Adrenal gland (tissue), 12 donors: ENCODE data around the gene COASY. TPM values are rescaled to one million over a fixed set of nuclear protein-coding genes. Genes with fewer than 3 reads are reported as not detected.
"Not testable (repeated sequence)": the region's sequence is repeated elsewhere in the genome, so short reads cannot be mapped to it uniquely, and the experiment has no call there.

Experiments
- DNase-seq, 7 donors: peaks; one replicate each; pipeline ENCODE4 v3.0.0-alpha.2; 2019 to 2020
- H3K27ac ChIP-seq, 5 donors: fragments of 200-600 bp; sonication (generic) in 4 of 5; 1 replicate in 3 of 5; 2 replicates in 2 of 5; pipeline versions ENCODE4 v1.5.1 to v1.8.0; 2016 to 2020; ENCODE audit warnings: mild to moderate bottlenecking in 1 of 5
- H3K27me3 ChIP-seq: fragments of 200-600 bp; 2 replicates; pipeline ENCODE4 v1.8.0; 2021
- H3K36me3 ChIP-seq, 2 donors: fragments of 200-600 bp; replicated peaks in 1 of 2; 1 replicate in 1 of 2; 2 replicates in 1 of 2; pipeline versions ENCODE4 v1.5.1 to v1.8.0; 2018 to 2022
- H3K4me1 ChIP-seq, 2 donors: fragments of 200-600 bp; replicated peaks in 1 of 2; 1 replicate in 1 of 2; 2 replicates in 1 of 2; pipeline versions ENCODE4 v1.5.1 to v1.8.0; 2018 to 2021
- H3K4me3 ChIP-seq, 4 donors: fragments of 200-600 bp; sonication (generic) in 3 of 4; one replicate each; pipeline ENCODE4 v1.5.1; 2016 to 2018
- H3K9me3 ChIP-seq, 3 donors: fragments of 200-600 bp; sonication (generic) in 1 of 3; replicated peaks in 1 of 3; 1 replicate in 2 of 3; 2 replicates in 1 of 3; pipeline versions ENCODE4 v1.5.1 to v1.8.0; 2016 to 2021
- POLR2A ChIP-seq, 2 donors: fragments of 450-650 bp; IDR thresholded peaks; one replicate each; pipeline ENCODE4 v1.6.1; 2017; ENCODE audit warnings: antibody characterized with exemption in 2 of 2, mild to moderate bottlenecking in 2 of 2, moderate library complexity in 1 of 2
- WGBS, 4 donors: extraction: QIAGEN DNeasy Blood & Tissue Kit in 2 of 4; methylation state at CpG; one replicate each; pipeline versions ENCODE4 v1.1.5 to v1.1.7; 2013 to 2017; 5-methylcytosine and 5-hydroxymethylcytosine counted together
- intact Hi-C, 2 donors: fragments of 100-400 bp; cut with DNase I; formaldehyde crosslinking; loops; one replicate each; pipeline versions ENCODE4 v1.14.1 to v1.15.0; 2022 to 2023
- polyA plus RNA-seq, 3 donors: library from polyadenylated mRNA; stranded (reverse); fragments of 200-250 nt in 2 of 3; fragments of 350-450 nt in 1 of 3; fragmentation: Illumina TruSeq in 1 of 3; extraction: RNeasy Lipid Tissue Mini Kit (QIAGEN cat#74804) in 1 of 3; gene quantifications; one replicate each; pipeline ENCODE4 v1.2.3, GENCODE V29; 2013 to 2014
- total RNA-seq, 9 donors: library from RNA; depleted of rRNA in 4 of 9; stranded (reverse); fragments of >200 nt in 4 of 9; fragments of 120-200 nt in 1 of 9; fragmentation: NEBNext Ultra II Directional in 1 of 9; extraction: Animal tissue kit (Norgen Biotek cat#: 25700) in 1 of 9; gene quantifications; one replicate each; pipeline versions ENCODE4 v1.1.0 to v1.2.4, GENCODE V29; 2013 to 2023
- TF ChIP-seq, protein P1 (sequence below), 6 experiments: fragments of 450-650 bp in 4 of 6; fragments of 200-600 bp in 2 of 6; sonication (generic) in 1 of 6; IDR thresholded peaks; 1 replicate in 5 of 6; 2 replicates in 1 of 6; pipeline versions ENCODE4 v1.5.1 to v1.8.0; 2016 to 2021; ENCODE audit warnings: antibody characterized with exemption in 6 of 6, mild to moderate bottlenecking in 2 of 6, moderate library complexity in 1 of 6
- donor health status: healthy with polysubstance abuse.
- donor health status: Bipolar disorder and iron deficiency.
- donor health status: DM: yes; HTN: yes; CAD: no.
- donor health status: DM: no; HTN: no; CAD: no.
- donor health status: DM: no; HTN: no; CAD: no.
- donor health status: DM: yes; HTN: yes; CAD: no.

COASY gene
- total and polyA plus RNA-seq, 12 donors, result 46.8 to 192 (median 91.8) TPM

DNA sequence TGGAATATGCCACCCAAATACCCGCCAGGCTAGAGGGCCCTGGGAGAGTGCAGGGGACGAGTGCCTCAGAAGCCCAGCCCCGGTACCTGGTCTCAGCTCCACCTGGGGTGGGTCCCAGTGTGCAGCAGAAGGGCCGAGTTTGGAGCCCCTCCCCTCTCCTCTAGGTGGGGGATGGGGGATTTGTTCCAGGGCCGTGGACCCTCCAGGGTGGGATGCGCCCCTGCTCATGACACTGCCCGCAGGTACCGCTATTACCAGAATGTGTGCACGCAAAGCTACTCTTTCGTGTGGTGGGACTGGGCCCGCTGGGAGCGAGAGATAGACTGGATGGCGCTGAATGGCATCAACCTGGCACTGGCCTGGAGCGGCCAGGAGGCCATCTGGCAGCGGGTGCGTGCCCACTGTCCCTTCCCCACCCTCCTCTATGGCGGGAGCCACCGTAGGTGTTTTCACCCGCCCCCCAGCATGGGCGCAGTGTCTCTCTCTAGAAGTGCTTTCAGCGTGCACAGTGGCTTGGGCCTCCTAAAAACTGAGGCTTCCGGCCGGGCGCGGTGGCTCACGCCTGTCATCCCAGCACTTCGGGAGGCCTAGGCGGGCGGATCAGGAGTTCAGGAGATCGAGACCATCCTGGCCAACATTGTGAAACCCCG, 24.7 kb upstream of the COASY start:
- intact Hi-C loops, result no loop called here
- Histone ChIP-seq H3K4me1 (peaks cover 12 to 22% of the 10 kb centered on the region in 2 donors), H3K27me3 (no peaks in the 10 kb centered on the region), H3K27ac (peak overlapping the region in 4 of 5 donors; percentile 26 to 100 (median 83)), H3K36me3 (peaks cover 0 to 33% of the 10 kb centered on the region in 2 donors), H3K4me3 (peak overlapping the region; percentile 12 to 95 (median 47)), H3K9me3 (no peaks in the 10 kb centered on the region)
- TF ChIP-seq, protein P1, sequence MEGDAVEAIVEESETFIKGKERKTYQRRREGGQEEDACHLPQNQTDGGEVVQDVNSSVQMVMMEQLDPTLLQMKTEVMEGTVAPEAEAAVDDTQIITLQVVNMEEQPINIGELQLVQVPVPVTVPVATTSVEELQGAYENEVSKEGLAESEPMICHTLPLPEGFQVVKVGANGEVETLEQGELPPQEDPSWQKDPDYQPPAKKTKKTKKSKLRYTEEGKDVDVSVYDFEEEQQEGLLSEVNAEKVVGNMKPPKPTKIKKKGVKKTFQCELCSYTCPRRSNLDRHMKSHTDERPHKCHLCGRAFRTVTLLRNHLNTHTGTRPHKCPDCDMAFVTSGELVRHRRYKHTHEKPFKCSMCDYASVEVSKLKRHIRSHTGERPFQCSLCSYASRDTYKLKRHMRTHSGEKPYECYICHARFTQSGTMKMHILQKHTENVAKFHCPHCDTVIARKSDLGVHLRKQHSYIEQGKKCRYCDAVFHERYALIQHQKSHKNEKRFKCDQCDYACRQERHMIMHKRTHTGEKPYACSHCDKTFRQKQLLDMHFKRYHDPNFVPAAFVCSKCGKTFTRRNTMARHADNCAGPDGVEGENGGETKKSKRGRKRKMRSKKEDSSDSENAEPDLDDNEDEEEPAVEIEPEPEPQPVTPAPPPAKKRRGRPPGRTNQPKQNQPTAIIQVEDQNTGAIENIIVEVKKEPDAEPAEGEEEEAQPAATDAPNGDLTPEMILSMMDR (IDR thresholded peaks at IDR 0.05), result no peak
- TF ChIP-seq POLR2A (IDR thresholded peaks at IDR 0.05), result no peak
- 86 to 96% (median 87%) methylated on average over 6 to 30 of the region's 31 CpGs for WGBS, 4 donors
- peak in 1 of 7 donors; percentile 42 for DNase-seq

DNA sequence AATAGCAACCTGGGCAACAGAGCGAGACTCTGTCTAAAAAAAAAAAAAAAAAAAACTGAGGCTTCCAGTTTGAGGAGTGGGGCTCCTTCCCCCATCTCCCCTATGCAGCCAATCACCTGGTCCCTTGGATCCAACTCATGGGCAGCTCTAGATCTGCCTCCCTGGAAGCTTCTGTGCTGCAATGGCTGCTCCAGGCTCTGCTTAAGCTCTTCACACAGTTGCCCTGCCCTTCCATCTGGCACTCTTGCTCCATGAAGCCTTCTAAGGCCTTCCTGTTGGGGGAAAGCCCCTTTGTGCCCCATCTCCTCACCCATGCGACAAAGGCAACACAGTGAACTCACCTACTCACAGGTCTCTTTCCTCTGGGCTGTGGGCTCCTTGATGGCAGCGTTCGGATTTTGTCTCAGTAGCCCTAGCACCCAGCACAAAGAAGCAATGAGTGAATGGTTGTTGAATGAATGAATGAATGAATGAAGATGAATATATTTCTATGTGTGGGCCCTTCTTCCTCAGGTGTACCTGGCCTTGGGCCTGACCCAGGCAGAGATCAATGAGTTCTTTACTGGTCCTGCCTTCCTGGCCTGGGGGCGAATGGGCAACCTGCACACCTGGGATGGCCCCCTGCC, 24.0 kb upstream of the COASY start:
- no peak for TF ChIP-seq POLR2A (IDR thresholded peaks at IDR 0.05)
- TF ChIP-seq, protein P1 (IDR thresholded peaks at IDR 0.05), result no peak
- intact Hi-C loops, result no loop called here
- no peaks in the 10 kb centered on the region for H3K9me3 ChIP-seq
- H3K4me3 ChIP-seq, result no peak overlapping the region
- H3K27me3 ChIP-seq, result no peaks in the 10 kb centered on the region
- WGBS, 4 donors, result 95 to 98% (median 96%) methylated on average over 5 of the region's 5 CpGs
- H3K36me3 ChIP-seq, result peaks cover 0 to 40% of the 10 kb centered on the region in 2 donors
- H3K27ac ChIP-seq, result no peak overlapping the region
- peaks cover 12 to 22% of the 10 kb centered on the region in 2 donors for H3K4me1 ChIP-seq
- no peak for DNase-seq

DNA sequence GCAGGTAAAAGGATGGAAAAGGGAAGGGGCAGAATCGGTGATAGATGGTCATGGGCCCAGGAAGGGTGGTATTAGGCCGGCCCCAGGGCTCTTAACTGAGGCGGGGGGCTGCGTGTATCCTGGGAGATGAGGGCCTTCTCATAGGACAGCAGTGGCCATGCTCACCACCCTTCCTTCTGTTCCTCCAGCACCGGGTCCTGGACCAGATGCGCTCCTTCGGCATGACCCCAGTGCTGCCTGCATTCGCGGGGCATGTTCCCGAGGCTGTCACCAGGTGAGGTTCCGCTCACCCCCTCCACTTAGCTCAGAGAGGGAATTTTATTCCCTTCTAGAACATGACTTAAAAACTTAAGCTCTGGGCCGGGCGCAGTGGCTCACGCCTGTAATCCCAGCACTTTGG, 23.5 kb upstream of the COASY start:
- Histone ChIP-seq H3K27ac (no peak overlapping the region), H3K4me1 (peaks cover 12 to 22% of the 10 kb centered on the region in 2 donors), H3K27me3 (no peaks in the 10 kb centered on the region), H3K9me3 (no peaks in the 10 kb centered on the region), H3K36me3 (peaks cover 0 to 45% of the 10 kb centered on the region in 2 donors), H3K4me3 (no peak overlapping the region)
- no peak for DNase-seq
- no peak for TF ChIP-seq POLR2A (IDR thresholded peaks at IDR 0.05)
- TF ChIP-seq, protein P1 (IDR thresholded peaks at IDR 0.05), result no peak
- WGBS, 4 donors, result 92 to 98% (median 96%) methylated on average over 12 to 14 of the region's 14 CpGs
- intact Hi-C loops, result no loop called here

DNA sequence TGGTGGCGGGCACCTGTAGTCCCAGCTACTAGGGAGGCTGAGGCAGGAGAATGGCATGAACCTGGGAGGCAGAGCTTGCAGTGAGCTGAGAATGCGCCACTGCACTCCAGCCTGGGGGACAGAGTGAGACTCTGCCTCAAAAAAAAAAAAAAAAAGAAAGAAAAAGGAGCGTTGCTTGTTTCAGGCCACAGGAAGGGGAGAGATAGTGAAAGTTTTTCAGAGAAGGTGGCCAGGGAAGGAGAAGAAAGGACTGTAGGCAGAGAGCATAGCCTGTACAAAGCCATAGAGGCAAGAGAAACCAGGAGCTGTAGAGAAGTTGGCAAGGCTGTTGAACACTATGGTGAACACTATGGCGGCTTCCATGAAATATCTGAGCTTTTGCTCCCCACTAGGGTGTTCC, 21.4 kb upstream of the COASY start:
- Histone ChIP-seq H3K4me1 (peaks cover 9 to 15% of the 10 kb centered on the region in 2 donors), H3K36me3 (peaks cover 0 to 49% of the 10 kb centered on the region in 2 donors)
- H3K27me3 ChIP-seq, DNase-seq, intact Hi-C loops, H3K27ac ChIP-seq, H3K9me3 ChIP-seq, H3K4me3 ChIP-seq: not testable (repeated sequence)
- WGBS, 4 donors, result 89 to 96% (median 92%) methylated on average over 4 of the region's 4 CpGs
